ENCODE results near the gene WNT6.

Gene WNT6

GRCh38 chr2:218859556-218859987 lies at the start of gene WNT6:
TSS of gene WNT6 (plus strand) at chr2:218859805. CDS start at chr2:218860038, 233 bp downstream.
- Histone ChIP-seq H3K9me3 (ENCODE audit: severe bottlenecking) (no peaks in the 10 kb centered on the region), H3K27me3 (ENCODE audit: insufficient read depth, low read depth, severe bottlenecking) (peaks cover 18% of the 10 kb centered on the region), H3K36me3 (no peaks in the 10 kb centered on the region), H3K27ac (no peak within 1 kb of the TSS), H3K4me3 (ENCODE audit: low read depth, low read length) (peak within 1 kb of the TSS; percentile 56)
- no peak for TF ChIP-seq CTCF (IDR thresholded peaks at IDR 0.05; ENCODE audit: low read depth, low read length)
- DNase-seq = no peak

GRCh38 chr2:218810256-218810655 lies 49.3 kb upstream of the WNT6 start:
- Histone ChIP-seq H3K27ac (no peak overlapping the region), H3K27me3 (ENCODE audit: insufficient read depth, low read depth, severe bottlenecking) (no peaks in the 10 kb centered on the region), H3K9me3 (ENCODE audit: severe bottlenecking) (no peaks in the 10 kb centered on the region), H3K36me3 (no peaks in the 10 kb centered on the region), H3K4me3 (ENCODE audit: low read depth, low read length) (no peak overlapping the region)
- DNase-seq = no peak
- no peak for TF ChIP-seq CTCF (IDR thresholded peaks at IDR 0.05; ENCODE audit: low read depth, low read length)

- no peak for DNase-seq
- Histone ChIP-seq H3K4me3 (ENCODE audit: low read depth, low read length) (no peak overlapping the region), H3K27ac (no peak overlapping the region), H3K27me3 (ENCODE audit: insufficient read depth, low read depth, severe bottlenecking) (no peaks in the 10 kb centered on the region), H3K9me3 (ENCODE audit: severe bottlenecking) (no peaks in the 10 kb centered on the region), H3K36me3 (no peaks in the 10 kb centered on the region)
- no peak for TF ChIP-seq CTCF (IDR thresholded peaks at IDR 0.05; ENCODE audit: low read depth, low read length)
Observed at GRCh38 chr2:218811382-218811781, 48.2 kb upstream of the WNT6 start.

- no peak overlapping the region for H3K4me3 ChIP-seq (ENCODE audit: low read depth, low read length)
- H3K27me3 ChIP-seq (ENCODE audit: insufficient read depth, low read depth, severe bottlenecking) = no peaks in the 10 kb centered on the region
- no peak for TF ChIP-seq CTCF (IDR thresholded peaks at IDR 0.05; ENCODE audit: low read depth, low read length)
- H3K27ac ChIP-seq = no peak overlapping the region
- no peaks in the 10 kb centered on the region for H3K36me3 ChIP-seq
- no peaks in the 10 kb centered on the region for H3K9me3 ChIP-seq (ENCODE audit: severe bottlenecking)
- DNase-seq = no peak
Observed at GRCh38 chr2:218812096-218812815, 47.3 kb upstream of the WNT6 start.

GRCh38 chr2:218812861-218813260 lies 46.7 kb upstream of the WNT6 start:
- Histone ChIP-seq H3K9me3 (ENCODE audit: severe bottlenecking) (no peaks in the 10 kb centered on the region), H3K27me3 (ENCODE audit: insufficient read depth, low read depth, severe bottlenecking) (no peaks in the 10 kb centered on the region), H3K27ac (no peak overlapping the region), H3K4me3 (ENCODE audit: low read depth, low read length) (no peak overlapping the region), H3K36me3 (no peaks in the 10 kb centered on the region)
- TF ChIP-seq CTCF (IDR thresholded peaks at IDR 0.05; ENCODE audit: low read depth, low read length) = no peak
- DNase-seq = no peak

Measured in WERI-Rb-1 (cell line).